GM12872 (cell line): ENCODE data around the gene TNP2.
A peak's percentile ranks its signal among the peaks of the same experiment; 100 is the strongest.

Experiments
- CTCF ChIP-seq: IDR thresholded peaks from 3 replicates; pipeline ENCODE4 v1.5.1; 2011; ENCODE audit warnings: low read depth, mild to moderate bottlenecking, low read length, moderate library complexity; ENCODE audit not compliant: insufficient read depth

TNP2 gene

GRCh38 chr16:11231367-11231970, 37.7 kb downstream of the TNP2 start:
- TF ChIP-seq CTCF = no peak

- no peak for TF ChIP-seq CTCF
Measured at GRCh38 chr16:11229906-11230305, 39.2 kb downstream of the TNP2 start.

GRCh38 chr16:11229432-11229831, 39.7 kb downstream of the TNP2 start:
- no peak for TF ChIP-seq CTCF

GRCh38 chr16:11225677-11226549, 43.2 kb downstream of the TNP2 start:
- no peak for TF ChIP-seq CTCF

- TF ChIP-seq CTCF = peak; percentile 10; the same call in 1 of the 3 replicates
Measured at GRCh38 chr16:11224894-11225676, 44.0 kb downstream of the TNP2 start.

GRCh38 chr16:11224096-11224893, 44.8 kb downstream of the TNP2 start:
- TF ChIP-seq CTCF = no peak
